ENCODE results near the gene SLC39A7.

GRCh38 chr6:33160728-33161344, 39.8 kb upstream of the SLC39A7 start:
- no peak for TF ChIP-seq ZNF8 (CRISPR knock-in tag; IDR thresholded peaks at IDR 0.05)
- TF ChIP-seq, protein P1, sequence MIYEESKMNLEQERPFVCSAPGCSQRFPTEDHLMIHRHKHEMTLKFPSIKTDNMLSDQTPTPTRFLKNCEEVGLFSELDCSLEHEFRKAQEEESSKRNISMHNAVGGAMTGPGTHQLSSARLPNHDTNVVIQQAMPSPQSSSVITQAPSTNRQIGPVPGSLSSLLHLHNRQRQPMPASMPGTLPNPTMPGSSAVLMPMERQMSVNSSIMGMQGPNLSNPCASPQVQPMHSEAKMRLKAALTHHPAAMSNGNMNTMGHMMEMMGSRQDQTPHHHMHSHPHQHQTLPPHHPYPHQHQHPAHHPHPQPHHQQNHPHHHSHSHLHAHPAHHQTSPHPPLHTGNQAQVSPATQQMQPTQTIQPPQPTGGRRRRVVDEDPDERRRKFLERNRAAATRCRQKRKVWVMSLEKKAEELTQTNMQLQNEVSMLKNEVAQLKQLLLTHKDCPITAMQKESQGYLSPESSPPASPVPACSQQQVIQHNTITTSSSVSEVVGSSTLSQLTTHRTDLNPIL (CRISPR knock-in tag; IDR thresholded peaks at IDR 0.05; ENCODE audit: low read depth): no peak
- no peak for TF ChIP-seq OSR1 (CRISPR knock-in tag; IDR thresholded peaks at IDR 0.05)
- no peak for TF ChIP-seq CSDC2 (CRISPR knock-in tag; IDR thresholded peaks at IDR 0.05)
- TF ChIP-seq, protein P2, sequence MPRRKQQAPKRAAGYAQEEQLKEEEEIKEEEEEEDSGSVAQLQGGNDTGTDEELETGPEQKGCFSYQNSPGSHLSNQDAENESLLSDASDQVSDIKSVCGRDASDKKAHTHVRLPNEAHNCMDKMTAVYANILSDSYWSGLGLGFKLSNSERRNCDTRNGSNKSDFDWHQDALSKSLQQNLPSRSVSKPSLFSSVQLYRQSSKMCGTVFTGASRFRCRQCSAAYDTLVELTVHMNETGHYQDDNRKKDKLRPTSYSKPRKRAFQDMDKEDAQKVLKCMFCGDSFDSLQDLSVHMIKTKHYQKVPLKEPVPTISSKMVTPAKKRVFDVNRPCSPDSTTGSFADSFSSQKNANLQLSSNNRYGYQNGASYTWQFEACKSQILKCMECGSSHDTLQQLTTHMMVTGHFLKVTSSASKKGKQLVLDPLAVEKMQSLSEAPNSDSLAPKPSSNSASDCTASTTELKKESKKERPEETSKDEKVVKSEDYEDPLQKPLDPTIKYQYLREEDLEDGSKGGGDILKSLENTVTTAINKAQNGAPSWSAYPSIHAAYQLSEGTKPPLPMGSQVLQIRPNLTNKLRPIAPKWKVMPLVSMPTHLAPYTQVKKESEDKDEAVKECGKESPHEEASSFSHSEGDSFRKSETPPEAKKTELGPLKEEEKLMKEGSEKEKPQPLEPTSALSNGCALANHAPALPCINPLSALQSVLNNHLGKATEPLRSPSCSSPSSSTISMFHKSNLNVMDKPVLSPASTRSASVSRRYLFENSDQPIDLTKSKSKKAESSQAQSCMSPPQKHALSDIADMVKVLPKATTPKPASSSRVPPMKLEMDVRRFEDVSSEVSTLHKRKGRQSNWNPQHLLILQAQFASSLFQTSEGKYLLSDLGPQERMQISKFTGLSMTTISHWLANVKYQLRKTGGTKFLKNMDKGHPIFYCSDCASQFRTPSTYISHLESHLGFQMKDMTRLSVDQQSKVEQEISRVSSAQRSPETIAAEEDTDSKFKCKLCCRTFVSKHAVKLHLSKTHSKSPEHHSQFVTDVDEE (CRISPR knock-in tag; IDR thresholded peaks at IDR 0.05): no peak
- no peak for TF ChIP-seq ARNTL (CRISPR knock-in tag; IDR thresholded peaks at IDR 0.05; ENCODE audit: borderline replicate concordance, low read depth)
- TF ChIP-seq TOX (CRISPR knock-in tag; IDR thresholded peaks at IDR 0.05; ENCODE audit: borderline replicate concordance): no peak
- no peak for TF ChIP-seq POU6F1 (CRISPR knock-in tag; IDR thresholded peaks at IDR 0.05; ENCODE audit: borderline replicate concordance, low read depth)
- TF ChIP-seq SNAI2 (CRISPR knock-in tag; IDR thresholded peaks at IDR 0.05): no peak
- TF ChIP-seq, protein P3, sequence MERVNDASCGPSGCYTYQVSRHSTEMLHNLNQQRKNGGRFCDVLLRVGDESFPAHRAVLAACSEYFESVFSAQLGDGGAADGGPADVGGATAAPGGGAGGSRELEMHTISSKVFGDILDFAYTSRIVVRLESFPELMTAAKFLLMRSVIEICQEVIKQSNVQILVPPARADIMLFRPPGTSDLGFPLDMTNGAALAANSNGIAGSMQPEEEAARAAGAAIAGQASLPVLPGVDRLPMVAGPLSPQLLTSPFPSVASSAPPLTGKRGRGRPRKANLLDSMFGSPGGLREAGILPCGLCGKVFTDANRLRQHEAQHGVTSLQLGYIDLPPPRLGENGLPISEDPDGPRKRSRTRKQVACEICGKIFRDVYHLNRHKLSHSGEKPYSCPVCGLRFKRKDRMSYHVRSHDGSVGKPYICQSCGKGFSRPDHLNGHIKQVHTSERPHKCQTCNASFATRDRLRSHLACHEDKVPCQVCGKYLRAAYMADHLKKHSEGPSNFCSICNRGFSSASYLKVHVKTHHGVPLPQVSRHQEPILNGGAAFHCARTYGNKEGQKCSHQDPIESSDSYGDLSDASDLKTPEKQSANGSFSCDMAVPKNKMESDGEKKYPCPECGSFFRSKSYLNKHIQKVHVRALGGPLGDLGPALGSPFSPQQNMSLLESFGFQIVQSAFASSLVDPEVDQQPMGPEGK (CRISPR knock-in tag; IDR thresholded peaks at IDR 0.05; ENCODE audit: borderline replicate concordance): no peak
- TF ChIP-seq RARB (CRISPR knock-in tag; IDR thresholded peaks at IDR 0.05): no peak
- TF ChIP-seq ZNF70 (CRISPR knock-in tag; IDR thresholded peaks at IDR 0.05): no peak
- no peak for TF ChIP-seq BACH2 (CRISPR knock-in tag; IDR thresholded peaks at IDR 0.05; ENCODE audit: borderline replicate concordance)
- TF ChIP-seq ZFP30 (CRISPR knock-in tag; IDR thresholded peaks at IDR 0.05): no peak
